ENCODE data around the gene RCAN1.
"Not testable (repeated sequence)": the region's sequence is repeated elsewhere in the genome, so short reads cannot be mapped to it uniquely, and the experiment has no call there.

The RCAN1 gene

DNA sequence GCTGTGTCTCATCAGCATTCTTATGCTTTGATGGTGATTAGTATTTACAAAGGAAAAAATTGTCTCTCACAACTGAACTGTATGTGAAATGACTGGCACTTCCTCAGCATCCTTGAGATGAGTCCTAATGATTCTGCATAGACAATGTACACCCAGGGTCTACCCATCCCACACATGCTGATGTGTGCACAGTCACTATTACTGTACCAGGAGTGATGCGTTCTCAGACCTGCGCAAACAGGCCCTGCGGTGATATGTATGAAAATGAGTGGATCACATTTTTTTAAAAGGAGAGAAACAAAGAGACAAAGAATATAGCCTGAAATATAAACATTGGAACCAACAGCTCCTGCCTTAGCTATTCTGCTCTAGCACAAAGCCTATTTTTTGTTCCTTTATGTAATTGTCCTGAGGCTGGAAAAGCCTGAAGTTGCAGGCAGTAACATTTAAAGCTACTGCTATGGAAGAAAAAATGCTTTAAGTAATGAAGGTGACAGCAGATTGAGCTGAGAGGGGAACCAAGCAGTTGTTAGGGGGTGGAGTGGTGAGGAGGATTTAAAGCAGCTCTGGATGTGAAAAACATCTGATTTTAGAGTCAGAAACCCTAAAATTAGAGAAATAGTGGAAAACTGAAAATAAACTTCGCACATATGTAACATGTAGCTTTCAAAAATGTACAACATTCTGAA lies 5.5 kb downstream of the RCAN1 start:
- Histone ChIP-seq H3K4me3 (ENCODE audit: control insufficient read depth in 1 of 7, extremely low read depth in 1 of 7, insufficient read depth in 4 of 7, low read depth in 2 of 7, low read length in 6 of 7) (no peak overlapping the region), H3K36me3 (ENCODE audit: control insufficient read depth in 4 of 4, insufficient read depth in 4 of 4, low read length in 3 of 4) (no peaks in the 10 kb centered on the region), H3K9me3 (ENCODE audit: control extremely low read depth in 1 of 5, control insufficient read depth in 4 of 5, insufficient read depth in 2 of 5, low read depth in 1 of 5, low read length in 4 of 5) (no peaks in the 10 kb centered on the region), H3K27ac (ENCODE audit: insufficient read depth in 1 of 2, low read depth in 1 of 2, low read length in 2 of 2, poor library complexity in 1 of 2, severe bottlenecking in 2 of 2) (no peak overlapping the region), H3K27me3 (replicated peaks in 2 of 5; ENCODE audit: control insufficient read depth in 4 of 5, insufficient read depth in 5 of 5, low read length in 4 of 5) (peaks cover 0 to 24% (median 6%) of the 10 kb centered on the region in 5 experiments), H3K4me1 (ENCODE audit: control extremely low read depth in 1 of 4, control insufficient read depth in 4 of 4, insufficient read depth in 4 of 4, low read length in 3 of 4) (peaks cover 0 to 7% (median 5%) of the 10 kb centered on the region in 4 experiments)
- DNase-seq = no peak
- ChIA-PET CTCF (interaction anchor here (1.1 to 1.4 kb wide), 3 partner anchors 44 to 242 kb away, joined by 3 read pairs; no protein-coding TSS in a partner anchor), POLR2A (no interaction called here)
- WGBS (ENCODE audit: insufficient coverage) = no CpG with 5 or more reads among the region's 4 CpGs

GRCh38 chr21:34607376-34607775 lies 7.5 kb downstream of the RCAN1 start:
- H3K27ac ChIP-seq (ENCODE audit: insufficient read depth in 1 of 2, low read depth in 1 of 2, low read length in 2 of 2, poor library complexity in 1 of 2, severe bottlenecking in 2 of 2); POLR2A ChIA-PET; H3K27me3 ChIP-seq (replicated peaks in 2 of 5; ENCODE audit: control insufficient read depth in 4 of 5, insufficient read depth in 5 of 5, low read length in 4 of 5); H3K36me3 ChIP-seq (ENCODE audit: control insufficient read depth in 4 of 4, insufficient read depth in 4 of 4, low read length in 3 of 4); H3K4me1 ChIP-seq (ENCODE audit: control extremely low read depth in 1 of 4, control insufficient read depth in 4 of 4, insufficient read depth in 4 of 4, low read length in 3 of 4); H3K9me3 ChIP-seq (ENCODE audit: control extremely low read depth in 1 of 5, control insufficient read depth in 4 of 5, insufficient read depth in 2 of 5, low read depth in 1 of 5, low read length in 4 of 5); DNase-seq; H3K4me3 ChIP-seq (ENCODE audit: control insufficient read depth in 1 of 7, extremely low read depth in 1 of 7, insufficient read depth in 4 of 7, low read depth in 2 of 7, low read length in 6 of 7): not testable (repeated sequence)
- WGBS (ENCODE audit: insufficient coverage) = 100% methylated on average over 2 of the region's 5 CpGs
- CTCF ChIA-PET = interaction anchor here (1.2 to 1.3 kb wide), 2 partner anchors 14 to 46 kb away, joined by 3 to 4 read pairs; no protein-coding TSS in a partner anchor

DNA sequence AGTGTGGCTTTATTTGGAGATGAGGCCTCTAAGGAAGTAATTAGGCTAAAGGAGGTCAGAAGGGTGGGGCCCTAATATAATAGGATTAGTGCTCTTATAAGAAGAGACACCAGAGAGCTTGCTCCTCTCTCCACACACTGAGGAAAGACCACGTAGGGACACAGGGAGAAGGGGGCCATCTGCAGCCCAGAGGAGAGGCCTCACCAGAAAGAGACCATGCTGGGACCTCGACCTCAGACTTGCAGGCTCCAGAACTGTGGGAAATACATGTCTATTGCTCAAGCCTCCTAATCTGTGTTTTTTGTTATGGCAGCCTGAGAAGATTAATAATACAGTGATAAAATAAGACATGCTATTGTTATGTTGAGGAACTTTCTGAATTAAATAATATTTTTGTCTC lies 8.3 kb downstream of the RCAN1 start:
- WGBS (ENCODE audit: insufficient coverage) = 45% methylated on average over 2 of the region's 2 CpGs
- H3K4me3 ChIP-seq (ENCODE audit: control insufficient read depth in 1 of 7, extremely low read depth in 1 of 7, insufficient read depth in 4 of 7, low read depth in 2 of 7, low read length in 6 of 7) = no peak overlapping the region
- no peaks in the 10 kb centered on the region for H3K36me3 ChIP-seq (ENCODE audit: control insufficient read depth in 4 of 4, insufficient read depth in 4 of 4, low read length in 3 of 4)
- H3K27me3 ChIP-seq (replicated peaks in 2 of 5; ENCODE audit: control insufficient read depth in 4 of 5, insufficient read depth in 5 of 5, low read length in 4 of 5) = peaks cover 0 to under 1% (median 0%) of the 10 kb centered on the region in 5 experiments
- ChIA-PET POLR2A (interaction anchor here (0.6 kb wide), 1 partner anchor 9 kb away, joined by 4 read pairs; no protein-coding TSS in a partner anchor), CTCF (interaction anchor here (0.6 to 1.3 kb wide), 2 partner anchors 14 to 266 kb away, joined by 3 read pairs; no protein-coding TSS in a partner anchor)
- no peak for DNase-seq
- H3K9me3 ChIP-seq (ENCODE audit: control extremely low read depth in 1 of 5, control insufficient read depth in 4 of 5, insufficient read depth in 2 of 5, low read depth in 1 of 5, low read length in 4 of 5) = no peaks in the 10 kb centered on the region
- no peaks in the 10 kb centered on the region for H3K4me1 ChIP-seq (ENCODE audit: control extremely low read depth in 1 of 4, control insufficient read depth in 4 of 4, insufficient read depth in 4 of 4, low read length in 3 of 4)
- no peak overlapping the region for H3K27ac ChIP-seq (ENCODE audit: insufficient read depth in 1 of 2, low read depth in 1 of 2, low read length in 2 of 2, poor library complexity in 1 of 2, severe bottlenecking in 2 of 2)

- no peaks in the 10 kb centered on the region for H3K36me3 ChIP-seq (ENCODE audit: control insufficient read depth in 4 of 4, insufficient read depth in 4 of 4, low read length in 3 of 4)
- no peak overlapping the region for H3K27ac ChIP-seq (ENCODE audit: insufficient read depth in 1 of 2, low read depth in 1 of 2, low read length in 2 of 2, poor library complexity in 1 of 2, severe bottlenecking in 2 of 2)
- no peaks in the 10 kb centered on the region for H3K27me3 ChIP-seq (replicated peaks in 2 of 5; ENCODE audit: control insufficient read depth in 4 of 5, insufficient read depth in 5 of 5, low read length in 4 of 5)
- WGBS (ENCODE audit: insufficient coverage) = 96% methylated on average over 5 of the region's 7 CpGs
- H3K4me3 ChIP-seq (ENCODE audit: control insufficient read depth in 1 of 7, extremely low read depth in 1 of 7, insufficient read depth in 4 of 7, low read depth in 2 of 7, low read length in 6 of 7) = no peak overlapping the region
- DNase-seq = no peak
- POLR2A ChIA-PET = no interaction called here
- no peaks in the 10 kb centered on the region for H3K9me3 ChIP-seq (ENCODE audit: control extremely low read depth in 1 of 5, control insufficient read depth in 4 of 5, insufficient read depth in 2 of 5, low read depth in 1 of 5, low read length in 4 of 5)
- H3K4me1 ChIP-seq (ENCODE audit: control extremely low read depth in 1 of 4, control insufficient read depth in 4 of 4, insufficient read depth in 4 of 4, low read length in 3 of 4) = no peaks in the 10 kb centered on the region
- CTCF ChIA-PET = interaction anchor here (1.3 to 5.5 kb wide), 2 partner anchors 13 to 96 kb away, joined by 4 to 44 read pairs; partner anchors contain the start of gene KCNE1
Observed at GRCh38 chr21:34606051-34606450, 8.9 kb downstream of the RCAN1 start.

DNA sequence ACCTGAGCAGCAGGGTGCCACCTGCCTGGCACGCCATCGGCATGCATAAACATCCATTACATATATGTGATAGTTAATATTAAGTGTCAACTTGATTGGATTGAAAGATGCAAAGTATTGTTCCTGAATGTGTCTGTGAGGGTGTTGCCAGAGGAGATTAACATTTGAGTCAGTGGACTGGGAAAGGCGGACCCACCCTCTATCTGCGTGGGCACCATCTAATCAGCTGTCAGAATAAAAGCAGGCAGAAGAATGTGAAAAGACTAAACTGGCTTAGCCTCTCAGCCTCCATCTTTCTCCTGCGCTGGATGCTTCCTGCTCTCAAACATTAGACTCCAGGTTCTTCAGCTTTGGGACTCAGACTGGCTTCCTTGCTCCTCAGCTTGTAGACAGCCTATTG lies 10.0 kb downstream of the RCAN1 start:
- H3K36me3 ChIP-seq (ENCODE audit: control insufficient read depth in 4 of 4, insufficient read depth in 4 of 4, low read length in 3 of 4); H3K27me3 ChIP-seq (replicated peaks in 2 of 5; ENCODE audit: control insufficient read depth in 4 of 5, insufficient read depth in 5 of 5, low read length in 4 of 5); H3K27ac ChIP-seq (ENCODE audit: insufficient read depth in 1 of 2, low read depth in 1 of 2, low read length in 2 of 2, poor library complexity in 1 of 2, severe bottlenecking in 2 of 2); H3K4me3 ChIP-seq (ENCODE audit: control insufficient read depth in 1 of 7, extremely low read depth in 1 of 7, insufficient read depth in 4 of 7, low read depth in 2 of 7, low read length in 6 of 7); DNase-seq; H3K9me3 ChIP-seq (ENCODE audit: control extremely low read depth in 1 of 5, control insufficient read depth in 4 of 5, insufficient read depth in 2 of 5, low read depth in 1 of 5, low read length in 4 of 5); POLR2A ChIA-PET; H3K4me1 ChIP-seq (ENCODE audit: control extremely low read depth in 1 of 4, control insufficient read depth in 4 of 4, insufficient read depth in 4 of 4, low read length in 3 of 4): not testable (repeated sequence)
- CTCF ChIA-PET = interaction anchor here (0.6 to 5.5 kb wide), 6 partner anchors 11 to 727 kb away, joined by 3 to 44 read pairs (median 4); partner anchors contain the start of gene KCNE1
- WGBS (ENCODE audit: insufficient coverage) = 97% methylated on average over 3 of the region's 5 CpGs

DNA sequence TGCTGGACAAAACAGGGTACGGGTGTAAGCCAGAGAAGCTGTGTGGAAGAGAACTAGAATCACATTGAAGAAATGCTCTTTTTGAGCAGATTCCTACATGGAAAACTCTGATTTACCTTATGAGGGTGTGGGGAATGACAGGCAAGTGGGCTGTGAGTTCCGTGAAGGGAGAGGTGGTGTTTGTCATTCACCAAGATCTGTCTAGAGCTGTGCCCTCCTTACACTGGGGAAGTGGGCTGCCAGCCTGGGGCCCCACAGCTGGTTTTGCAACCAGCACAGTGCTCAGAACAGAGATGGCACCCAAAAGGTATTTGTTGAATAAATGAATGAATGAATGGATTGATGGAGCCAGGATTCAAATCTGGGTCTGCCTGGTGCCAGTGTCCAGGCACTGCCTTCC lies 10.4 kb downstream of the RCAN1 start:
- no peaks in the 10 kb centered on the region for H3K9me3 ChIP-seq (ENCODE audit: control extremely low read depth in 1 of 5, control insufficient read depth in 4 of 5, insufficient read depth in 2 of 5, low read depth in 1 of 5, low read length in 4 of 5)
- 100% methylated on average over 2 of the region's 2 CpGs for WGBS (ENCODE audit: insufficient coverage)
- H3K36me3 ChIP-seq (ENCODE audit: control insufficient read depth in 4 of 4, insufficient read depth in 4 of 4, low read length in 3 of 4) = no peaks in the 10 kb centered on the region
- no peaks in the 10 kb centered on the region for H3K27me3 ChIP-seq (replicated peaks in 2 of 5; ENCODE audit: control insufficient read depth in 4 of 5, insufficient read depth in 5 of 5, low read length in 4 of 5)
- H3K4me1 ChIP-seq (ENCODE audit: control extremely low read depth in 1 of 4, control insufficient read depth in 4 of 4, insufficient read depth in 4 of 4, low read length in 3 of 4) = no peaks in the 10 kb centered on the region
- DNase-seq = no peak
- no peak overlapping the region for H3K4me3 ChIP-seq (ENCODE audit: control insufficient read depth in 1 of 7, extremely low read depth in 1 of 7, insufficient read depth in 4 of 7, low read depth in 2 of 7, low read length in 6 of 7)
- ChIA-PET CTCF (interaction anchor here (0.6 to 5.5 kb wide), 6 partner anchors 11 to 726 kb away, joined by 3 to 44 read pairs (median 4); partner anchors contain the start of gene KCNE1), POLR2A (interaction anchor here (0.6 kb wide), 1 partner anchor 1103 kb away, joined by 3 read pairs; no protein-coding TSS in a partner anchor)
- no peak overlapping the region for H3K27ac ChIP-seq (ENCODE audit: insufficient read depth in 1 of 2, low read depth in 1 of 2, low read length in 2 of 2, poor library complexity in 1 of 2, severe bottlenecking in 2 of 2)

DNA sequence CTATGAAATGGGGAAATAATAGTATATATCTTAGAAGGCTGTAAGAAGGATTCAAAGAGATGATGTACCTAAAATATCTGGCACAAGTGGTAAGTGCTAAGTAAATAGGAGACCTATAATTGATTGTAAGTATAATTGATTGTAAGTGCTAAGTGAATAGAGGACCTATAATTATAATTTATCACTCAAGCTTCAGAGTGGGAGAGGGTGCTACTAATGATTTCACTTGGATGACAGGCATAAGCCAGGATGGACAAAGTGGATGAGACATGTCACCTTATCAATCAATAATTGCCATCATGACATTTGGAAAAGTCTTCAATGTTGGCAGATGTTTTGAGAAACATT lies 11.2 kb downstream of the RCAN1 start:
- H3K27me3 ChIP-seq (replicated peaks in 2 of 5; ENCODE audit: control insufficient read depth in 4 of 5, insufficient read depth in 5 of 5, low read length in 4 of 5) = no peaks in the 10 kb centered on the region
- POLR2A ChIA-PET = no interaction called here
- no peaks in the 10 kb centered on the region for H3K9me3 ChIP-seq (ENCODE audit: control extremely low read depth in 1 of 5, control insufficient read depth in 4 of 5, insufficient read depth in 2 of 5, low read depth in 1 of 5, low read length in 4 of 5)
- H3K4me1 ChIP-seq (ENCODE audit: control extremely low read depth in 1 of 4, control insufficient read depth in 4 of 4, insufficient read depth in 4 of 4, low read length in 3 of 4) = no peaks in the 10 kb centered on the region
- no peak for DNase-seq
- CTCF ChIA-PET = interaction anchor here (0.8 to 5.5 kb wide), 13 partner anchors 8 to 243 kb away, joined by 3 to 44 read pairs (median 5); partner anchors contain the start of gene KCNE1
- no peak overlapping the region for H3K27ac ChIP-seq (ENCODE audit: insufficient read depth in 1 of 2, low read depth in 1 of 2, low read length in 2 of 2, poor library complexity in 1 of 2, severe bottlenecking in 2 of 2)
- H3K36me3 ChIP-seq (ENCODE audit: control insufficient read depth in 4 of 4, insufficient read depth in 4 of 4, low read length in 3 of 4) = no peaks in the 10 kb centered on the region
- no peak overlapping the region for H3K4me3 ChIP-seq (ENCODE audit: control insufficient read depth in 1 of 7, extremely low read depth in 1 of 7, insufficient read depth in 4 of 7, low read depth in 2 of 7, low read length in 6 of 7)

Data from common myeloid progenitor, CD34-positive (primary cell).